Nephron (organoid): ENCODE results near the gene ZFY.
"Not testable (repeated sequence)": the region's sequence is repeated elsewhere in the genome, so short reads cannot be mapped to it uniquely, and the experiment has no call there.

ENCODE experiments used
- H3K27ac Mint-ChIP-seq, 3 experiments: 2 replicates each; pipeline ENCODE4 v1.8.0; 2020; ENCODE audit warnings: mixed read lengths in 3 of 3, mild to moderate bottlenecking in 2 of 3, moderate library complexity in 1 of 3
- H3K27me3 Mint-ChIP-seq: 2 replicates; pipeline ENCODE4 v1.8.0; 2021; ENCODE audit warnings: low read depth, mild to moderate bottlenecking, moderate library complexity, mixed read lengths
- H3K36me3 Mint-ChIP-seq: 2 replicates; pipeline ENCODE4 v1.8.0; 2020; ENCODE audit warnings: low read depth, mixed read lengths
- H3K4me1 Mint-ChIP-seq: 2 replicates; pipeline ENCODE4 v1.8.0; 2020; ENCODE audit warnings: mixed read lengths
- H3K4me3 Mint-ChIP-seq, 3 experiments: 2 replicates each; pipeline ENCODE4 v1.8.0; 2020; ENCODE audit warnings: mild to moderate bottlenecking in 3 of 3, mixed read lengths in 3 of 3, moderate library complexity in 2 of 3
- H3K9me3 Mint-ChIP-seq: 2 replicates; pipeline ENCODE4 v1.8.0; 2020; ENCODE audit warnings: mixed read lengths
- TF ChIP-seq, protein P1 (sequence below), 3 experiments: fragments of 200-600 bp; sonication (generic); IDR thresholded peaks; one replicate each; pipeline ENCODE4 v1.5.0; 2021; ENCODE audit warnings: antibody characterized with exemption in 3 of 3; ENCODE audit not compliant: unreplicated experiment in 3 of 3

Gene ZFY

DNA sequence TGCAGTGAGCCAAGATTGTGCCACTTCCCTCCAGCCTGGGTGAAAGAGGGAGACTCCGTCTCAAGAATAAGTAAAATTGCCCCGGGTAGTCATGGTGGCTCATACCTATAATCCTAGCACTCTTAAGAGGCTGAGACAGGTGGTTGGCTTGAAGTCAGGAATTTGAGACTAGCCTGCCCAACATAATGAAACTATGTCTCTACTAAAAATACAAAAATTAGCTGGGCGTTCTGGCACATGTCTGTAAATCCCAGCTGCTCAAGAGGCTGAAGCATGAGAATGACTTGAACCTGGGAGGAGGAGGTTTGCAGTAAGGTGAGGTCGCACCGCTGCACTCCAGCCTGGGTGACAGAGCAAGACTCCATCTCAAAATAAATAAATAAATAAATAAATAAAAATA lies 49.3 kb downstream of the ZFY start:
- H3K4me3 Mint-ChIP-seq: no peak overlapping the region
- H3K27ac Mint-ChIP-seq: no peak overlapping the region
- TF ChIP-seq, protein P1, sequence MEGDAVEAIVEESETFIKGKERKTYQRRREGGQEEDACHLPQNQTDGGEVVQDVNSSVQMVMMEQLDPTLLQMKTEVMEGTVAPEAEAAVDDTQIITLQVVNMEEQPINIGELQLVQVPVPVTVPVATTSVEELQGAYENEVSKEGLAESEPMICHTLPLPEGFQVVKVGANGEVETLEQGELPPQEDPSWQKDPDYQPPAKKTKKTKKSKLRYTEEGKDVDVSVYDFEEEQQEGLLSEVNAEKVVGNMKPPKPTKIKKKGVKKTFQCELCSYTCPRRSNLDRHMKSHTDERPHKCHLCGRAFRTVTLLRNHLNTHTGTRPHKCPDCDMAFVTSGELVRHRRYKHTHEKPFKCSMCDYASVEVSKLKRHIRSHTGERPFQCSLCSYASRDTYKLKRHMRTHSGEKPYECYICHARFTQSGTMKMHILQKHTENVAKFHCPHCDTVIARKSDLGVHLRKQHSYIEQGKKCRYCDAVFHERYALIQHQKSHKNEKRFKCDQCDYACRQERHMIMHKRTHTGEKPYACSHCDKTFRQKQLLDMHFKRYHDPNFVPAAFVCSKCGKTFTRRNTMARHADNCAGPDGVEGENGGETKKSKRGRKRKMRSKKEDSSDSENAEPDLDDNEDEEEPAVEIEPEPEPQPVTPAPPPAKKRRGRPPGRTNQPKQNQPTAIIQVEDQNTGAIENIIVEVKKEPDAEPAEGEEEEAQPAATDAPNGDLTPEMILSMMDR (IDR thresholded peaks at IDR 0.05; ENCODE audit: unreplicated experiment in 3 of 3): no peak
- no peaks in the 10 kb centered on the region for H3K4me1 Mint-ChIP-seq
- no peaks in the 10 kb centered on the region for H3K9me3 Mint-ChIP-seq
- H3K36me3 Mint-ChIP-seq: no peaks in the 10 kb centered on the region
- H3K27me3 Mint-ChIP-seq: no peaks in the 10 kb centered on the region

DNA sequence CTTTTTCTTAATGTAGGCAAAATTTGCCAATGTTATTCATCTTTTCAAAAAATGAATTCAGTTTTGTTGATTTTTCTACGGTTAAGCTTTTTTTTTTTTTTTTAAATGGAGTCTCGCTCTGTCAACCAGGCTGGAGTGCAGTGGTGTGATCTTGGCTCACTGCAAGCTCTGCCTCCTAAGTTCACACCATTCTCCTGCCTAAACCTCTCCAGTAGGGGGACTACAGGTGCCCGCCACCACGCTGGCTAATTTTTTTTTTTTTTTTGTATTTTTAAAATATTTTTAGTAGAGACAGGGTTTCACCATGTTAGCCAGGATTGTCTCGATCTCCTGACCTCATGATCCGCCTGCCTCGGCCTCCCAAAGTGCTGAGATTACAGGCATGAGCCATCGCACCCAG lies 52.0 kb downstream of the ZFY start:
- not testable (repeated sequence) for H3K4me1 Mint-ChIP-seq, H3K27ac Mint-ChIP-seq, H3K27me3 Mint-ChIP-seq, H3K36me3 Mint-ChIP-seq, H3K9me3 Mint-ChIP-seq, H3K4me3 Mint-ChIP-seq

DNA sequence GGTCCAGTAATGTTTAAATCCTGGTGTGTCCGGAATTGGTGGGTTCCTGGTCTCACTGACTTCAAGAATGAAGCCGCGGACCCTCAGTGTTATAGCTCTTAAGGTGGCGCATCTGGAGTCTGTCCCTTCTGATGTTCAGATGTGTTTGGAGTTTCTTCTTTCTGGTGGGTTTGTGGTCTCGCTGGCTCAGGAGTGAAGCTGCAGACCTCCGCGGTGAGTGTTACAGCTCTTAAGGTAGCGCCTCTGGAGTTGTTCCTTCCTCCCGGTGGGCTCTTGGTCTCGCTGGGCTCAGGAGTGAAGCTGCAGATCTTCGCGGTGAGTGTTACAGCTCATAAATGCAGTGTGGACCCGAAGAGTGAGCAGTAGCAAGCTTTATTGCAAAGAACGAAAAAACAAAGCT lies 62.2 kb downstream of the ZFY start:
- not testable (repeated sequence) for H3K9me3 Mint-ChIP-seq, H3K36me3 Mint-ChIP-seq, H3K4me3 Mint-ChIP-seq, H3K4me1 Mint-ChIP-seq, H3K27ac Mint-ChIP-seq, H3K27me3 Mint-ChIP-seq

DNA sequence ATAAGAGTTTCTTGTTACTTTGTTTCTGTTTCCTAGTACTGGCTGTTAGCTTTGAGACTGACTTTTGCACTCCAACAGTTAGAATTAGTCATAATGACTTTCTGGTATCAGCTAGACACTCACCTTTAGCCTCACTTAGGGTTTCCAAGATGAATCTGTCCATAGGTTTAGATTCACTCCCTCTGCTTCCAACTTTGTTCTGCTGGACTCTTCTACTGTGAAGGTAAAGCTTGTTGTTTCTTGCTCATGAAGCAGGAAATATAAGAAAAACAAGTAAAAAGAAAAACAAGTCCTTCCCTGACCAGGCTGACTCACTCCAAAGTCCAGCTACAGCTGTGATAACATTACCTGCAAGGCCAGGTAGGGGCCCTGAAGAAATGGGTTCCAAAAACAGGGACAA lies 67.0 kb downstream of the ZFY start:
- Mint-ChIP-seq H3K36me3 (no peaks in the 10 kb centered on the region), H3K4me3 (no peak overlapping the region)
- TF ChIP-seq, protein P1 (IDR thresholded peaks at IDR 0.05; ENCODE audit: unreplicated experiment in 3 of 3): no peak

DNA sequence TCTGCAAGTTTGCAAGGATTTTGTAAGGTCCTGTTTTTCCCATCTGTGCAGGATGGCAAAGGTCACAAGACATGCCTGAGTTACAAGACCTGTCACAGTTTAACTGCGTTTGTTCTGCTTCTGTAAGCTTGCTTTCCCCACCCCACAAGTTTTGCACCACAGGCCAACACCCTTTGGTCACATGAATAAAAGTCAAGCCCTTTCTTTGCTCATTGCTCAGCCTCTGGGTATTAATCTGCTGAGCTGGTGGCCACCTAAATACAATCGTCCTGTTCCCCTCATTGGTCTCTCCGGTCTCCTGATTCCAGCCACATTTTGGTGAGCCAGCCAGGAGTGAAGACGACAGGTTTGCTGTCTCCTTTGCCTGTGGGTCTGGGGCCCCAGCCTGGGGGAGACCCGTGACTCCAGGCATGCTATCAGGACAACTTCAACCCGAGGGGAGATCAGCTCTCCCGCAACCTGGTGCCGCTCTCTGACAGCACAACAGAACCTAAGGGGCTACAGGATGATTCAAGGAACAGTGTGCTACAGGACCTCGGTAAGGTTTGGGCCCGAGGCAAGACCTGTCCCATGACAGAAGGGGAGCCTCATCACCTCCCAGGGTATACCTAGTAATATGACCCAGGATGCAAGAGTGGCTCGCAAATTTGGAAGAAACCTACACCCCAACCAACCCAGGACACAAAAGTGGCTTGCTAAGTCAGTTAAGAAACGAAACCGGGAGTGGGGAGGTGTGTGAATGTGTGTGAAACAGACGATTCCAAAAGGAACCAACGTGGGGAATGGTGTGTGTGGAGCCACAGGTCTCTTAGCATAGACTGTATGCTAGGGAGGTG lies 67.7 kb downstream of the ZFY start:
- Mint-ChIP-seq H3K9me3 (no peaks in the 10 kb centered on the region), H3K4me3 (no peak overlapping the region), H3K36me3 (no peaks in the 10 kb centered on the region), H3K27ac (no peak overlapping the region), H3K4me1 (no peaks in the 10 kb centered on the region), H3K27me3 (no peaks in the 10 kb centered on the region)
- TF ChIP-seq, protein P1 (IDR thresholded peaks at IDR 0.05; ENCODE audit: unreplicated experiment in 3 of 3): no peak

More for the DNA sequence above, 67.0 kb downstream of the ZFY start:
- no peaks in the 10 kb centered on the region for H3K9me3 Mint-ChIP-seq
- H3K4me1 Mint-ChIP-seq: no peaks in the 10 kb centered on the region
- H3K27ac Mint-ChIP-seq: no peak overlapping the region
- H3K27me3 Mint-ChIP-seq: no peaks in the 10 kb centered on the region

DNA sequence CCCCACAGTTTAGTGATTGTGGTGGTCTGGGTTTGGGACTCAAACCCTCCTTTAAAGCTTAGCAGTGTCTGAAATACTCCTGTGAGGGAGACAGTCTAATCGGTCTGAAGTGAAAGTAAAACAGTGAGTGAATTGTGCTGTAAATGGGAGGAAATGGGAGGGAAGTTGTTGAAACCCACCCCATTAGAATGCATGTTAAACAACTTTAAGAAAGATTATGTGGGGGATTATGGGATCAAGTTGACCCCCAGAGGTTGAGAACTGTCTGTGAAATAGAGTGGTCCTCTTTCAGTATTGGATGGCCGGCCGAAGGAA lies 68.3 kb downstream of the ZFY start:
- Mint-ChIP-seq H3K4me1 (no peaks in the 10 kb centered on the region), H3K27me3 (no peaks in the 10 kb centered on the region), H3K9me3 (no peaks in the 10 kb centered on the region), H3K27ac (no peak overlapping the region), H3K4me3 (no peak overlapping the region), H3K36me3 (no peaks in the 10 kb centered on the region)
- TF ChIP-seq, protein P1 (IDR thresholded peaks at IDR 0.05; ENCODE audit: unreplicated experiment in 3 of 3): no peak

DNA sequence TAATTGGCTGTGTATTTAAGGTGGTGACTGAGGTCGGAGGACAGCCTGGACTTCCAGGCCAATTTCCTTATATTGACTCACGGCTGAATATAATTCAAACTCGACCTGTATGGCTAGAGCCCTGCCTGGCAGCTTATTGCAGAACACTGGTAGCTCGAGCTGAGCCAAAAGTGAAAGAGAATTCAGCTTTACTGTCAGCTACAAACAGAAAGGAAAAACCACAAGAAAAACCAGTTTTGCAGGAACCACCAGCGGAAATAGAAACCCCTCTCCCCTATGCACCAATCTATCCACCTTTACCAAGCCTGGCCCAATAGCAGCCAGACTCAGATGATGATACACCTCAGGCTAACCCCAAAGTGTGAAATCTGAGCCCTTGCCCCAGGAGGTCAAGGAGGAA lies 68.7 kb downstream of the ZFY start:
- no peaks in the 10 kb centered on the region for H3K4me1 Mint-ChIP-seq
- H3K36me3 Mint-ChIP-seq: no peaks in the 10 kb centered on the region
- H3K9me3 Mint-ChIP-seq: no peaks in the 10 kb centered on the region
- no peaks in the 10 kb centered on the region for H3K27me3 Mint-ChIP-seq
- TF ChIP-seq, protein P1 (IDR thresholded peaks at IDR 0.05; ENCODE audit: unreplicated experiment in 3 of 3): no peak
- no peak overlapping the region for H3K27ac Mint-ChIP-seq
- no peak overlapping the region for H3K4me3 Mint-ChIP-seq

DNA sequence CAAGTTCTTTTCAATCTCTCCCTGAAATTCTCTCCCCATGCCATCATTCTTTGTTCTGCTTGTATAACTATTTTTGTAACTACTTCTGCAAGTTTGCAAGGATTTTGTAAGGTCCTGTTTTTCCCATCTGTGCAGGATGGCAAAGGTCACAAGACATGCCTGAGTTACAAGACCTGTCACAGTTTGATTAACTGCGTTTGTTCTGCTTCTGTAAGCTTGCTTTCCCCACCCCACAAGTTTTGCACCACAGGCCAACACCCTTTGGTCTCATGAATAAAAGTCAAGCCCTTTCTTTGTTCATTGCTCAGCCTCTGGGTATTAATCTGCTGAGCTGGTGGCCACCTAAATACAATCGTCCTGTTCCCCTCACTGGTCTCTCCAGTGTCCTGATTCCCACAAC lies 70.8 kb downstream of the ZFY start:
- not testable (repeated sequence) for H3K4me1 Mint-ChIP-seq, H3K36me3 Mint-ChIP-seq

More for the DNA sequence above, 70.8 kb downstream of the ZFY start:
- not testable (repeated sequence) for H3K27me3 Mint-ChIP-seq, H3K4me3 Mint-ChIP-seq, H3K27ac Mint-ChIP-seq, H3K9me3 Mint-ChIP-seq
